OCI-LY3 (cell line): ENCODE data around the gene PHF21B.

ENCODE experiments used
- EZH2phosphoT487 ChIP-seq: fragments of 200-600 bp; shearing (Covaris generic); IDR thresholded peaks from 2 replicates; pipeline ENCODE4 v1.6.1; 2018; ENCODE audit warnings: antibody characterized with exemption, mixed run types, low read depth
- TF ChIP-seq, protein P1 (sequence below): fragments of 200-600, 300-600 bp; sonication (generic); IDR thresholded peaks from 2 replicates; pipeline ENCODE4 v1.5.1; 2014; ENCODE audit warnings: antibody characterized with exemption, low read length, low read depth

DNA sequence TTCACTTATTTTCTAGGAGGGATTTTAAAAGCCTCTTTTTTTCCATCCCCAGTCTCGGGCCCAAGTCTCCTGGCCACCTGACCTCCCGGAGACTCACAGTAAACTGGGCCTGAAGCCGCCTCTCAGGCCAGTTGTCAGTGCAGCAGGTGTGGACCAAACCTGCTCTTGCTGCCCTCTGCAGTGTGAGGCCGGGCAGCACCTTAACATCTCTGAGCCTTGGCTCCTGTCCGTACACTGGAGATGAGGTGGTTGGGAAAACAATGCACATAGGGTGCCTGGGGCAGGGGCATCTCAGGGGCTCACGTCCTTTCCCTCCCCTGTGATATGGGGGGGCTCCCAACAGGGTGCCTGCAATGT lies 45.1 kb downstream of the PHF21B start:
- TF ChIP-seq, protein P1, sequence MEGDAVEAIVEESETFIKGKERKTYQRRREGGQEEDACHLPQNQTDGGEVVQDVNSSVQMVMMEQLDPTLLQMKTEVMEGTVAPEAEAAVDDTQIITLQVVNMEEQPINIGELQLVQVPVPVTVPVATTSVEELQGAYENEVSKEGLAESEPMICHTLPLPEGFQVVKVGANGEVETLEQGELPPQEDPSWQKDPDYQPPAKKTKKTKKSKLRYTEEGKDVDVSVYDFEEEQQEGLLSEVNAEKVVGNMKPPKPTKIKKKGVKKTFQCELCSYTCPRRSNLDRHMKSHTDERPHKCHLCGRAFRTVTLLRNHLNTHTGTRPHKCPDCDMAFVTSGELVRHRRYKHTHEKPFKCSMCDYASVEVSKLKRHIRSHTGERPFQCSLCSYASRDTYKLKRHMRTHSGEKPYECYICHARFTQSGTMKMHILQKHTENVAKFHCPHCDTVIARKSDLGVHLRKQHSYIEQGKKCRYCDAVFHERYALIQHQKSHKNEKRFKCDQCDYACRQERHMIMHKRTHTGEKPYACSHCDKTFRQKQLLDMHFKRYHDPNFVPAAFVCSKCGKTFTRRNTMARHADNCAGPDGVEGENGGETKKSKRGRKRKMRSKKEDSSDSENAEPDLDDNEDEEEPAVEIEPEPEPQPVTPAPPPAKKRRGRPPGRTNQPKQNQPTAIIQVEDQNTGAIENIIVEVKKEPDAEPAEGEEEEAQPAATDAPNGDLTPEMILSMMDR = no peak
- no peak for TF ChIP-seq EZH2phosphoT487
